ENCODE data around the gene PTP4A2.
"Not testable (repeated sequence)": the region's sequence is repeated elsewhere in the genome, so short reads cannot be mapped to it uniquely, and the experiment has no call there.

Gene PTP4A2

GRCh38 chr1:31949862-31950261 lies 11.7 kb upstream of the PTP4A2 start:
- no peak for DNase-seq

- DNase-seq = not testable (repeated sequence)
Observed at GRCh38 chr1:31945677-31946076, 7.5 kb upstream of the PTP4A2 start.

- peak in 1 of 2 experiments; percentile 53 for DNase-seq
Observed at GRCh38 chr1:31944205-31945089, 6.3 kb upstream of the PTP4A2 start.

GRCh38 chr1:31943546-31944184 lies 5.5 kb upstream of the PTP4A2 start:
- DNase-seq = no peak

GRCh38 chr1:31942061-31942460 lies 3.9 kb upstream of the PTP4A2 start:
- DNase-seq = not testable (repeated sequence)

- DNase-seq = peak in 1 of 2 experiments; percentile 43
Observed at GRCh38 chr1:31939484-31940329, 1.5 kb upstream of the PTP4A2 start.

GRCh38 chr1:31937300-31938183 lies 626 bp downstream of the PTP4A2 start:
- peak in 1 of 2 experiments; percentile 70 for DNase-seq

- no peak for DNase-seq
Observed at GRCh38 chr1:31936981-31937299, 1.2 kb downstream of the PTP4A2 start.

GRCh38 chr1:31936278-31936980 lies 1.7 kb downstream of the PTP4A2 start:
- no peak for DNase-seq

- DNase-seq = peak in 1 of 2 experiments; percentile 12
Observed at GRCh38 chr1:31934706-31935629, 3.2 kb downstream of the PTP4A2 start.

GRCh38 chr1:31932491-31933316 lies 5.5 kb downstream of the PTP4A2 start:
- no peak for DNase-seq

- no peak for DNase-seq
Observed at GRCh38 chr1:31931593-31932225, 6.5 kb downstream of the PTP4A2 start.

GRCh38 chr1:31930836-31931592 lies 7.2 kb downstream of the PTP4A2 start:
- DNase-seq = no peak

GRCh38 chr1:31927661-31927980 lies 10.5 kb downstream of the PTP4A2 start:
- DNase-seq = no peak

- no peak for DNase-seq
Observed at GRCh38 chr1:31926853-31927660, 11.1 kb downstream of the PTP4A2 start.

GRCh38 chr1:31926252-31926651 lies 11.9 kb downstream of the PTP4A2 start:
- DNase-seq = no peak

- not testable (repeated sequence) for DNase-seq
Observed at GRCh38 chr1:31925824-31926223, 12.3 kb downstream of the PTP4A2 start.

GRCh38 chr1:31924839-31925238 lies 13.3 kb downstream of the PTP4A2 start:
- no peak for DNase-seq

All from NCI-H526 (cell line).